HG03039 (cell line): ENCODE results near the gene IFRD1.
A peak's percentile ranks its signal among the peaks of the same experiment; 100 is the strongest.

Source experiments
- ATAC-seq: cut with Tn5 transposase; IDR thresholded peaks from one replicate; pipeline ENCODE4 v1.9.1; 2021; ENCODE audit warnings: mild to moderate bottlenecking, moderate library complexity; ENCODE audit not compliant: unreplicated experiment

The IFRD1 gene

GRCh38 chr7:112487457-112488263 lies 37.4 kb downstream of the IFRD1 start:
- ATAC-seq, result no peak

GRCh38 chr7:112488264-112488552 lies 37.9 kb downstream of the IFRD1 start:
- no peak for ATAC-seq

- no peak for ATAC-seq
Measured at GRCh38 chr7:112492186-112492585, 41.9 kb downstream of the IFRD1 start.

GRCh38 chr7:112494656-112495055 lies 44.4 kb downstream of the IFRD1 start:
- ATAC-seq, result no peak

- ATAC-seq, result no peak
Measured at GRCh38 chr7:112495156-112495788, 45.0 kb downstream of the IFRD1 start.

GRCh38 chr7:112495810-112496462 lies 45.7 kb downstream of the IFRD1 start:
- peak; percentile 49 for ATAC-seq

GRCh38 chr7:112497481-112497880 lies 47.2 kb downstream of the IFRD1 start:
- ATAC-seq, result peak; percentile 73

GRCh38 chr7:112500619-112501018 lies 50.4 kb downstream of the IFRD1 start:
- ATAC-seq, result no peak

- no peak for ATAC-seq
Measured at GRCh38 chr7:112501801-112502503, 51.7 kb downstream of the IFRD1 start.

GRCh38 chr7:112502700-112503099 lies 52.4 kb downstream of the IFRD1 start:
- no peak for ATAC-seq

- ATAC-seq, result no peak
Measured at GRCh38 chr7:112503361-112503972, 53.2 kb downstream of the IFRD1 start.

- no peak for ATAC-seq
Measured at GRCh38 chr7:112504093-112504695, 53.9 kb downstream of the IFRD1 start.

- no peak for ATAC-seq
Measured at GRCh38 chr7:112505495-112505894, 55.2 kb downstream of the IFRD1 start.

- no peak for ATAC-seq
Measured at GRCh38 chr7:112508404-112508803, 58.1 kb downstream of the IFRD1 start.

- no peak for ATAC-seq
Measured at GRCh38 chr7:112509402-112509801, 59.1 kb downstream of the IFRD1 start.

- ATAC-seq, result peak; percentile 59
Measured at GRCh38 chr7:112510001-112510742, 59.9 kb downstream of the IFRD1 start.

- ATAC-seq, result no peak
Measured at GRCh38 chr7:112510743-112511110, 60.5 kb downstream of the IFRD1 start.

- ATAC-seq, result no peak
Measured at GRCh38 chr7:112511451-112512202, 61.4 kb downstream of the IFRD1 start.

GRCh38 chr7:112512451-112513210 lies 62.4 kb downstream of the IFRD1 start:
- no peak for ATAC-seq
